Ovary (tissue), 10 donors: Measurements from ENCODE around the gene EFCAB10. TPM values are rescaled to one million over a fixed set of nuclear protein-coding genes. Genes with fewer than 3 reads are reported as not detected.

ENCODE experiments used
- DNase-seq, 5 donors: peaks; one replicate each; pipeline ENCODE4 v3.0.0-alpha.2; 2019 to 2020
- H3K27ac ChIP-seq, 2 donors: fragments of 200-600 bp; one replicate each; pipeline versions ENCODE4 v1.5.1 to v1.8.0; 2019 to 2022
- H3K27me3 ChIP-seq: fragments of 200-600 bp; one replicate; pipeline ENCODE4 v1.8.0; 2022
- H3K36me3 ChIP-seq: fragments of 200-600 bp; sonication (generic); one replicate; pipeline ENCODE4 v1.5.1; 2019
- H3K4me1 ChIP-seq: one replicate; pipeline ENCODE4 v1.8.1; 2013; ENCODE audit warnings: mild to moderate bottlenecking, moderate library complexity; ENCODE audit not compliant: insufficient read depth
- H3K4me3 ChIP-seq: fragments of 200-600 bp; sonication (generic); one replicate; pipeline ENCODE4 v1.5.1; 2017
- H3K9me3 ChIP-seq, 2 donors: fragments of 200-600 bp in 1 of 2; sonication (generic) in 1 of 2; one replicate each; pipeline versions ENCODE4 v1.5.1 to v1.8.1; 2013 to 2019; ENCODE audit warnings: mild to moderate bottlenecking in 1 of 2, moderate library complexity in 1 of 2
- CTCF ChIP-seq, 3 donors: fragments of 450-650 bp in 2 of 3; fragments of 200-600 bp in 1 of 3; IDR thresholded peaks; one replicate each; pipeline versions ENCODE4 v1.5.1 to v1.8.0; 2016 to 2022; ENCODE audit warnings: antibody characterized with exemption in 3 of 3, mild to moderate bottlenecking in 1 of 3
- EP300 ChIP-seq: sonication (generic); formaldehyde crosslinking; IDR thresholded peaks from one replicate; pipeline ENCODE4 v1.6.1; 2017; ENCODE audit warnings: antibody characterized with exemption
- POLR2A ChIP-seq: fragments of 450-650 bp; IDR thresholded peaks from one replicate; pipeline ENCODE4 v1.6.1; 2017; ENCODE audit warnings: antibody characterized with exemption, mild to moderate bottlenecking, moderate library complexity
- WGBS, 3 donors: extraction: QIAGEN DNeasy Blood & Tissue Kit in 1 of 3; methylation state at CpG; one replicate each; pipeline versions ENCODE4 v1.1.5 to v1.1.7; 2013 to 2017; 5-methylcytosine and 5-hydroxymethylcytosine counted together
- intact Hi-C, 4 donors: fragments of 100-400 bp; cut with DNase I; formaldehyde crosslinking; loops; one replicate each; pipeline versions ENCODE4 v1.11.0 to v1.15.1; 2022 to 2023
- long read RNA-seq, 3 donors: library from polyadenylated mRNA in 2 of 3; unstranded in 2 of 3; transcript quantifications; one replicate each; pipeline ENCODE4 v2.0.0 and lab custom pipeline, GENCODE V29; 2021 to 2026
- polyA plus RNA-seq, 2 donors: library from polyadenylated mRNA; stranded (reverse); fragments of 200-250 nt in 1 of 2; fragments of 350-450 nt in 1 of 2; fragmentation: Illumina TruSeq in 1 of 2; extraction: RNeasy Lipid Tissue Mini Kit (QIAGEN cat#74804) in 1 of 2; gene quantifications; one replicate each; pipeline ENCODE4 v1.2.3, GENCODE V29; 2013 to 2014
- total RNA-seq, 7 donors: library from RNA; depleted of rRNA in 2 of 7; stranded (reverse); fragments of >200 nt in 2 of 7; fragmentation: NEBNext Ultra II Directional in 3 of 7; extraction: Animal tissue kit (Norgen Biotek cat#: 25700) in 3 of 7; gene quantifications; one replicate each; pipeline versions ENCODE4 v1.1.0 to v1.2.4, GENCODE V29; 2016 to 2023
- donor health status: DM: no; HTN: no; CAD: no; lungs with moderate emphysema.
- donor health status: DM: no; HTN: no; CAD: no.
- donor health status: Bipolar disorder and iron deficiency.
- donor health status: DM: yes; HTN: yes; CAD: no.
- donor health status: DM: no; HTN: no; CAD: no.
- donor health status: DM: yes; HTN: yes; CAD: no.

Gene EFCAB10
- total RNA-seq (10 to 100 TPM in 1 of 7 donors, 1 to 10 TPM in 1, under 1 TPM in 2, not detected in 3; 0.69 to 11.8 (median 0.97) TPM), polyA plus RNA-seq (under 1 TPM; 0.22 to 0.30 TPM)
- long read RNA-seq, donor 1: 0 reads
- long read RNA-seq, donor 2, partial matches to known transcripts: 56 of 56 reads
- long read RNA-seq, donor 2, other reads (novel, unspliced or antisense): 0 of 56 reads
- long read RNA-seq, donor 3: 0 reads

- Histone ChIP-seq H3K27ac (no peak within 1 kb of the TSS), H3K36me3 (no peaks in the 10 kb centered on the region), H3K4me1 (peaks cover 3% of the 10 kb centered on the region), H3K4me3 (no peak within 1 kb of the TSS), H3K9me3 (no peaks in the 10 kb centered on the region), H3K27me3 (no peaks in the 10 kb centered on the region)
- intact Hi-C loops: no loop called here
- peak in 2 of 5 donors; percentile 29 to 46 for DNase-seq
- TF ChIP-seq CTCF (IDR thresholded peaks at IDR 0.05) (no peak), EP300 (no peak), POLR2A (no peak)
- WGBS, 3 donors: 12 to 14% (median 14%) methylated on average over 36 of the region's 36 CpGs
Measured at GRCh38 chr7:105581066-105581811, at the start of gene EFCAB10. Gene EFCAB10, minus strand, starts transcription at chr7:105581493. Its CDS starts 30 bp downstream, at chr7:105581463.

GRCh38 chr7:105625986-105626385 lies 44.7 kb upstream of the EFCAB10 start:
- intact Hi-C loops: no loop called here
- DNase-seq: no peak
- H3K9me3 ChIP-seq: no peaks in the 10 kb centered on the region
- no peak overlapping the region for H3K4me3 ChIP-seq
- no peaks in the 10 kb centered on the region for H3K36me3 ChIP-seq
- TF ChIP-seq EP300 (no peak), POLR2A (no peak), CTCF (IDR thresholded peaks at IDR 0.05) (no peak)
- H3K4me1 ChIP-seq: no peaks in the 10 kb centered on the region
- WGBS, 3 donors: 63 to 92% (median 69%) methylated on average over 2 of the region's 2 CpGs
- no peak overlapping the region for H3K27ac ChIP-seq
- no peaks in the 10 kb centered on the region for H3K27me3 ChIP-seq

GRCh38 chr7:105623906-105624305 lies 42.6 kb upstream of the EFCAB10 start:
- TF ChIP-seq CTCF (IDR thresholded peaks at IDR 0.05) (no peak), POLR2A (no peak), EP300 (no peak)
- intact Hi-C loops: no loop called here
- no peaks in the 10 kb centered on the region for H3K4me1 ChIP-seq
- DNase-seq: no peak
- H3K4me3 ChIP-seq: no peak overlapping the region
- WGBS, 3 donors: 96 to 97% (median 97%) methylated on average over 15 of the region's 15 CpGs
- no peaks in the 10 kb centered on the region for H3K36me3 ChIP-seq
- H3K27ac ChIP-seq: no peak overlapping the region
- H3K27me3 ChIP-seq: no peaks in the 10 kb centered on the region
- no peaks in the 10 kb centered on the region for H3K9me3 ChIP-seq

GRCh38 chr7:105623378-105623777 lies 42.1 kb upstream of the EFCAB10 start:
- Histone ChIP-seq H3K9me3 (no peaks in the 10 kb centered on the region), H3K4me3 (no peak overlapping the region), H3K27ac (no peak overlapping the region), H3K36me3 (no peaks in the 10 kb centered on the region), H3K27me3 (no peaks in the 10 kb centered on the region), H3K4me1 (no peaks in the 10 kb centered on the region)
- no peak for TF ChIP-seq EP300
- TF ChIP-seq POLR2A: no peak
- no peak for TF ChIP-seq CTCF (IDR thresholded peaks at IDR 0.05)
- no peak for DNase-seq
- intact Hi-C loops: no loop called here
- 80 to 87% (median 82%) methylated on average over 5 of the region's 5 CpGs for WGBS, 3 donors
